ENCODE measurements around the gene CCDC57. TPM values are rescaled to one million over a fixed set of nuclear protein-coding genes. Genes with fewer than 3 reads are reported as not detected.

CCDC57 gene
- total RNA-seq, 6 experiments from 2014 or later, result 10.1 to 37.4 (median 17.2) TPM

GRCh38 chr17:82188001-82188961 lies 24.4 kb downstream of the CCDC57 start:
- Histone ChIP-seq H3K36me3 (no peaks in the 10 kb centered on the region), H3K4me3 (no peak overlapping the region), H3K4me1 (peaks cover 0 to 5% (median 0%) of the 10 kb centered on the region in 4 donors), H3K27ac (no peak overlapping the region), H3K9me3 (no peaks in the 10 kb centered on the region), H3K27me3 (no peaks in the 10 kb centered on the region)
- WGBS (ENCODE audit: insufficient coverage, low coverage, low lambda C conversion rate, missing lambda C conversion rate), result 62% methylated on average over 6 of the region's 26 CpGs
- TF ChIP-seq POLR2A (IDR thresholded peaks at IDR 0.05), result no peak
- no peak for TF ChIP-seq CTCF (IDR thresholded peaks at IDR 0.05)
- ATAC-seq, result peak in 2 of 4 donors; percentile 7 to 37
- no peak for DNase-seq
- intact Hi-C loops (cut with DNase I), result no loop called here

DNA sequence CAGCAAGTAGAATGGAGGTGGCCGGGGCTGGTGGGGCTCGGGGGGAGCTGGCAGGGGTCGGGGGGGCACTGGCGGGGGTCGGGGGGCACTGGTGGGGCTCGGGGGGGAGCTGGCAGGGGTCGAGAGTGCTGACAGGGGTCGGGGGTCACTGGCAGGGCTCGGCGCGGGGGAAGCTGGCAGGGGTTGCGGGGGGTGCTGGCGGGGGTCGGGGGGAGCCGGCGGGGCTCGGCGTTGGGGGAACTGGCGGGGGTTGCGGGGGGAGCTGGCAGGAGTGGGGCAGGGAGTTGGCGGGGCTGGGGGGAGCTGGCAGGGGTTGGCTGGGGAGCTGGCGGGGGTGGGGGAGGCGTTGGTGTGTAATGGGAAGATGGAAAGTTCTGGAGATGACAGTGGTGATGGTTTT lies 25.1 kb downstream of the CCDC57 start:
- Histone ChIP-seq H3K9me3 (no peaks in the 10 kb centered on the region), H3K4me3 (no peak overlapping the region), H3K4me1 (peaks cover 0 to 5% (median 0%) of the 10 kb centered on the region in 4 donors), H3K27ac (no peak overlapping the region), H3K27me3 (no peaks in the 10 kb centered on the region), H3K36me3 (no peaks in the 10 kb centered on the region)
- intact Hi-C loops (cut with DNase I), result no loop called here
- WGBS (ENCODE audit: insufficient coverage, low coverage, low lambda C conversion rate, missing lambda C conversion rate), result 91% methylated on average over 20 of the region's 23 CpGs
- ATAC-seq (no peak), DNase-seq (no peak)
- TF ChIP-seq CTCF (IDR thresholded peaks at IDR 0.05) (no peak), POLR2A (IDR thresholded peaks at IDR 0.05) (no peak)

DNA sequence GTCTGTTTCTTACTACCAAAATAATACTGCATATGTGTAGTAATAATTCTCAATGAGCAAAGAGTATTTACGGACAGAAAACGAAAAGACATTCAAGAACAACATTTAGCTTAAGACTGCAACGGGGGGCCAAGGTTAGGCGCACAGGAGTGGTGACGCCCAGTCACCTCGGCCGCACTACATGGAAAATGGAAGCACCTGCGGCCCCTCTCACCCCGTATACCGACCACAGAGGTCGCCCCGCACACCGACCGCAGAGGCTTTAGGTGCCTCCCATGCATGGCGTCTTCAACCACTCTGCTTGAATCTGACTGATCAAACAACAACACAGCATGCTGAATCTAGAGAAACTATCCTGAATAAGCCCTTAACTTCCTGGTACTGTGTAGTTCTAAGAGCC lies 26.4 kb downstream of the CCDC57 start:
- intact Hi-C loops (cut with DNase I), result no loop called here
- H3K27me3 ChIP-seq, result no peaks in the 10 kb centered on the region
- DNase-seq (no peak), ATAC-seq (no peak)
- 97% methylated on average over 6 of the region's 15 CpGs for WGBS (ENCODE audit: insufficient coverage, low coverage, low lambda C conversion rate, missing lambda C conversion rate)
- peaks cover 0 to 5% (median 0%) of the 10 kb centered on the region in 4 donors for H3K4me1 ChIP-seq
- TF ChIP-seq POLR2A (IDR thresholded peaks at IDR 0.05), result no peak
- no peak overlapping the region for H3K4me3 ChIP-seq
- H3K27ac ChIP-seq, result no peak overlapping the region
- H3K9me3 ChIP-seq, result no peaks in the 10 kb centered on the region
- no peaks in the 10 kb centered on the region for H3K36me3 ChIP-seq

- DNase-seq (no peak), ATAC-seq (peak in 1 of 4 donors; percentile 25)
- Histone ChIP-seq H3K4me3 (no peak overlapping the region), H3K4me1 (peaks cover 0 to 5% (median 0%) of the 10 kb centered on the region in 4 donors), H3K27ac (no peak overlapping the region), H3K27me3 (no peaks in the 10 kb centered on the region), H3K9me3 (no peaks in the 10 kb centered on the region), H3K36me3 (no peaks in the 10 kb centered on the region)
- intact Hi-C loops (cut with DNase I), result no loop called here
- 94% methylated on average over 3 of the region's 5 CpGs for WGBS (ENCODE audit: insufficient coverage, low coverage, low lambda C conversion rate, missing lambda C conversion rate)
- TF ChIP-seq POLR2A (IDR thresholded peaks at IDR 0.05), result no peak
- no peak for TF ChIP-seq CTCF (IDR thresholded peaks at IDR 0.05)
These were observed 27.9 kb downstream of the CCDC57 start for GRCh38 chr17:82184761-82185160.

Measured in right lobe of liver (tissue), 6 donors.